Right atrium auricular region (tissue), 2 donors: ENCODE measurements around the gene TTC33. TPM values are rescaled to one million over a fixed set of nuclear protein-coding genes. Genes with fewer than 3 reads are reported as not detected.

Source experiments
- DNase-seq: peaks from one replicate; pipeline ENCODE4 v3.0.0-alpha.2; 2019; ENCODE audit warnings: low spot score
- H3K27ac ChIP-seq, 2 donors: fragments of 200-600 bp; sonication (generic); 1 replicate in 1 of 2; 2 replicates in 1 of 2; pipeline ENCODE4 v1.5.1; 2016 to 2019
- H3K27me3 ChIP-seq, 2 donors: fragments of 200-600 bp; sonication (generic); one replicate each; pipeline versions ENCODE4 v1.5.1 to v1.6.0; 2017 to 2019
- H3K36me3 ChIP-seq: fragments of 200-600 bp; sonication (generic); one replicate; pipeline ENCODE4 v1.5.1; 2016
- H3K4me1 ChIP-seq, 2 donors: fragments of 200-600 bp; sonication (generic); one replicate each; pipeline versions ENCODE4 v1.5.1 to v1.6.0; 2017 to 2019
- H3K4me3 ChIP-seq, 2 donors: fragments of 200-600 bp; sonication (generic); 1 replicate in 1 of 2; 2 replicates in 1 of 2; pipeline ENCODE4 v1.5.1; 2017 to 2019; ENCODE audit warnings: mild to moderate bottlenecking in 1 of 2, moderate library complexity in 1 of 2
- H3K9me3 ChIP-seq, 2 donors: fragments of 200-600 bp; sonication (generic); one replicate each; pipeline ENCODE4 v1.5.1; 2019
- total RNA-seq, 2 donors: library from RNA; depleted of rRNA; stranded (reverse); fragments of >200 nt; gene quantifications; one replicate each; pipeline ENCODE4 v1.1.0, GENCODE V29; 2016
- TF ChIP-seq, protein P1 (sequence below), 2 donors: fragments of 200-600 bp; sonication (generic); IDR thresholded peaks; one replicate each; pipeline ENCODE4 v1.5.1; 2019; ENCODE audit warnings: antibody characterized with exemption in 2 of 2

TTC33 gene
- total RNA-seq, 2 donors from 2014 or later: 10.2 to 16.7 TPM

DNA sequence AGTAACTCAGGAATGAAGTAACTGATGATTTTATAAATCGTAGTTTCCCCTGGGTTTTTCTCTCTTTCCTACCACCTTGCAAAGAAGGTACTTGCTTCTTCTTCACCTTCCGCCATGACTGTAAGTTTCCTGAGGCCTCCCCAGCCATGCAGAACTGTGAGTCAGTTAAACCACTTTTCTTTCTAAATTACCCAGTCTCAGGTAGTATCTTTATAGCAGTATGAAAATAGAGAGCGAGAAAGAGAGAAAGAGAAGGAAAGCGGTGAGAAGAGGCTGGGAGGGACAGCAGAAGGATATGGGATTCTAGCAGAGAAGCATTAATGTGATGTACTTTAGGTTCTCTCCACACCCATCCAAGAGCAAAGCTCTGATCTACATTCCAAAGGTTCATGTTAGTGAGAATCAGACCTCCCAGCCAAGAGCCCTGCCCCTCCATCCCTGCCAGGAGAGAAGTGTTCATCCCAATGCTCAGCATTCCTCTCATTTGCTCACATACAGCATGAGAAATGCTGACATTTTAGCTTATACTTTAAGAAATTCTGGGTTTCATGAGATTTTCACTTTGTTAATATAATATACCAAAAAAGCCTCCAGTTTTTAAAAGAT lies 261.0 kb downstream of the TTC33 start:
- H3K27me3 ChIP-seq: no peaks in the 10 kb centered on the region
- no peak overlapping the region for H3K27ac ChIP-seq
- no peaks in the 10 kb centered on the region for H3K4me1 ChIP-seq
- no peaks in the 10 kb centered on the region for H3K9me3 ChIP-seq
- no peak overlapping the region for H3K4me3 ChIP-seq
- H3K36me3 ChIP-seq: no peaks in the 10 kb centered on the region
- TF ChIP-seq, protein P1, sequence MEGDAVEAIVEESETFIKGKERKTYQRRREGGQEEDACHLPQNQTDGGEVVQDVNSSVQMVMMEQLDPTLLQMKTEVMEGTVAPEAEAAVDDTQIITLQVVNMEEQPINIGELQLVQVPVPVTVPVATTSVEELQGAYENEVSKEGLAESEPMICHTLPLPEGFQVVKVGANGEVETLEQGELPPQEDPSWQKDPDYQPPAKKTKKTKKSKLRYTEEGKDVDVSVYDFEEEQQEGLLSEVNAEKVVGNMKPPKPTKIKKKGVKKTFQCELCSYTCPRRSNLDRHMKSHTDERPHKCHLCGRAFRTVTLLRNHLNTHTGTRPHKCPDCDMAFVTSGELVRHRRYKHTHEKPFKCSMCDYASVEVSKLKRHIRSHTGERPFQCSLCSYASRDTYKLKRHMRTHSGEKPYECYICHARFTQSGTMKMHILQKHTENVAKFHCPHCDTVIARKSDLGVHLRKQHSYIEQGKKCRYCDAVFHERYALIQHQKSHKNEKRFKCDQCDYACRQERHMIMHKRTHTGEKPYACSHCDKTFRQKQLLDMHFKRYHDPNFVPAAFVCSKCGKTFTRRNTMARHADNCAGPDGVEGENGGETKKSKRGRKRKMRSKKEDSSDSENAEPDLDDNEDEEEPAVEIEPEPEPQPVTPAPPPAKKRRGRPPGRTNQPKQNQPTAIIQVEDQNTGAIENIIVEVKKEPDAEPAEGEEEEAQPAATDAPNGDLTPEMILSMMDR (IDR thresholded peaks at IDR 0.05): no peak
- DNase-seq: no peak

- no peak overlapping the region for H3K4me3 ChIP-seq
- no peaks in the 10 kb centered on the region for H3K4me1 ChIP-seq
- TF ChIP-seq, protein P1 (IDR thresholded peaks at IDR 0.05): no peak
- H3K27me3 ChIP-seq: no peaks in the 10 kb centered on the region
- no peaks in the 10 kb centered on the region for H3K36me3 ChIP-seq
- H3K9me3 ChIP-seq: no peaks in the 10 kb centered on the region
- H3K27ac ChIP-seq: no peak overlapping the region
- DNase-seq: no peak
Observed at GRCh38 chr5:40492056-40492455, 263.7 kb downstream of the TTC33 start.

DNA sequence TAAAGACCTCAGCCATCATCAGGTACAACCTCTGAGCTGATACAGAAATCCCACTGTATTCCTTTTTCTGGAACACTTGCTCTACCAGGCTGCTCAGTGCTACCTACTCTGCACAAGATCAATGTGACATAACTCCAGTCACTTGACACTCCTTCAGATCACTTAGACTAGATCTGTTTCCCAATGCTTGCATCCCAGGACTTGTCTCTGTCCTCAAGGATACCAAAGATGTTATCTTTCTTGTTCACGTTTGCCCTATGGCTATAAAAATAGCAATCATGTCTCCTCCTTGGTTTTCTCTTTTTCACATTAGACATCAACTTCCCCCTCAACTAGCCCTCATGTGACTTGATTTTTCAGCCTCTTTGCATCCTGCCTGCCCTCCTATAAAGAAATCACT lies 264.1 kb downstream of the TTC33 start:
- TF ChIP-seq, protein P1 (IDR thresholded peaks at IDR 0.05): no peak
- no peak overlapping the region for H3K27ac ChIP-seq
- H3K4me3 ChIP-seq: no peak overlapping the region
- no peaks in the 10 kb centered on the region for H3K4me1 ChIP-seq
- H3K9me3 ChIP-seq: no peaks in the 10 kb centered on the region
- no peaks in the 10 kb centered on the region for H3K27me3 ChIP-seq
- DNase-seq: no peak
- no peaks in the 10 kb centered on the region for H3K36me3 ChIP-seq

- H3K27ac ChIP-seq: no peak overlapping the region
- TF ChIP-seq, protein P1 (IDR thresholded peaks at IDR 0.05): no peak
- no peaks in the 10 kb centered on the region for H3K36me3 ChIP-seq
- H3K27me3 ChIP-seq: no peaks in the 10 kb centered on the region
- no peak for DNase-seq
- H3K9me3 ChIP-seq: no peaks in the 10 kb centered on the region
- no peak overlapping the region for H3K4me3 ChIP-seq
- H3K4me1 ChIP-seq: no peaks in the 10 kb centered on the region
Observed at GRCh38 chr5:40490464-40491111, 265.2 kb downstream of the TTC33 start.

DNA sequence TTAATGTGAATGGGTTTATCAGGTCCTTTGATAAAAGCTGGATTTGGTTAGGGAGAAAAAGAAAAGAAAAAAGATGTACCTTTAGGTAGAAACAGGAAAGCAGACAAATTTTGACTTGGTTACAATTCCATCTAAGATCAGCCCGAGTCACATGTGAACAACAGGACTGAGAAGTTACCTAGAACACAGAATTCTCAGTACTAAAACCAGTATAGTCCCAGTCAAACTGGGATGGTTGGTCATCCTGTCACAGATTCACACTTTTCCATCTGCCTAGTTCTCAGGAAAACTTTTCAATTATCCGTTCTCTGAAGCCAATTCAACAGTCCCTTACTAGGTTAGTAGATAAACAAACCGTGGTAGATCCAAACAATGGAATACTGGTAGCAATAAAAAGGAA lies 266.3 kb downstream of the TTC33 start:
- Histone ChIP-seq H3K9me3 (no peaks in the 10 kb centered on the region), H3K27me3 (no peaks in the 10 kb centered on the region), H3K4me3 (no peak overlapping the region), H3K27ac (no peak overlapping the region), H3K36me3 (no peaks in the 10 kb centered on the region), H3K4me1 (no peaks in the 10 kb centered on the region)
- TF ChIP-seq, protein P1 (IDR thresholded peaks at IDR 0.05): no peak
- DNase-seq: no peak
